ENCODE measurements around the gene XPO5. TPM values are rescaled to one million over a fixed set of nuclear protein-coding genes. Genes with fewer than 3 reads are reported as not detected.
"Not testable (repeated sequence)": the region's sequence is repeated elsewhere in the genome, so short reads cannot be mapped to it uniquely, and the experiment has no call there.

XPO5 gene
- total RNA-seq, 1 experiment from 2014 or later: 70.9 TPM

- no peak overlapping the region for H3K4me3 ChIP-seq (ENCODE audit: insufficient read depth, low read depth, low read length)
- H3K36me3 ChIP-seq (replicated peaks; ENCODE audit: control insufficient read depth, insufficient read depth, low read length): peaks cover 3% of the 10 kb centered on the region
- peak; percentile 79 for DNase-seq
- no peaks in the 10 kb centered on the region for H3K27me3 ChIP-seq (ENCODE audit: control insufficient read depth, insufficient read depth, low read length)
Measured at GRCh38 chr6:43608310-43608763, 32.5 kb upstream of the XPO5 start.

GRCh38 chr6:43606019-43606418 is 30.2 kb upstream of the XPO5 start:
- H3K36me3 ChIP-seq (replicated peaks; ENCODE audit: control insufficient read depth, insufficient read depth, low read length): peaks cover 2% of the 10 kb centered on the region
- no peak for DNase-seq
- no peaks in the 10 kb centered on the region for H3K27me3 ChIP-seq (ENCODE audit: control insufficient read depth, insufficient read depth, low read length)
- no peak overlapping the region for H3K4me3 ChIP-seq (ENCODE audit: insufficient read depth, low read depth, low read length)

DNA sequence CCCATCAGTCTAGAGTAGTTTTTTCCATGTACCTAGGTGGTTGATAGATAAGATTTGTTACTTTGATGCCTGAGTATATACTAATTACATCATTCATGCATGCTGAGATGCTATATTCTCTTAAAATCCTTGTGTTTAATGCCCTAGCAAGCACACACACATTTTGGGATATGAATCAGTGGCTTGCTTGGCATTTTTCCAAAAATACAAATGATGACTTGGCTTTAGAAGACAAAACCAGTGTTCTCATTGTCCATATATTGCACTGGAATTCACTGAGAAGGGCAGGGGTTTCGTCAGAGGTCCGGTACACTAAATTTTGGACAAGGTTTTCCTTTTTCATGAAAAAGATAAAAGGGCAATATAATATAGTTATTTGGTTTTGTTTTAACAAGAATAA is 28.3 kb upstream of the XPO5 start:
- Histone ChIP-seq H3K4me3 (ENCODE audit: insufficient read depth, low read depth, low read length) (no peak overlapping the region), H3K36me3 (replicated peaks; ENCODE audit: control insufficient read depth, insufficient read depth, low read length) (no peaks in the 10 kb centered on the region; the same call in 1 of the 2 replicates), H3K27me3 (ENCODE audit: control insufficient read depth, insufficient read depth, low read length) (no peaks in the 10 kb centered on the region)
- no peak for DNase-seq

DNA sequence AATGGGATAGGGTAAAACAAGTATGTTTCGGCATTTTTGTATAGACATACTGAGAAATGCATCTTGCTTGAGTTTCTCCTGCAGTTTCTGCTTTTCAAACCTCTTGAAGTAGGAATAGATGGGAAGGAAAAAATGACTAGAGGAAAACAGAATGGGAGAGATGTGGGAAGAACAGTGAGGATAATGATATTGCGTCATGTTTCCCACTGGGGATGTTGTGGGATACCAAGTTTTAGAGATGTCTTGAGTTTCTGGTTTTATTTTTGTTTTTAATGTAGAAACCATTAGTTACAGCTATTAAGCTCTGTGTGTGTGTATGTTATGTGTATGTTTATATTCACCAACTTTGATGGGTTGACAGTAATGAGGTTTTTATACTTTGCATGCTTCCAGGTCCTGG is 24.8 kb upstream of the XPO5 start:
- H3K4me3 ChIP-seq (ENCODE audit: insufficient read depth, low read depth, low read length): no peak overlapping the region
- no peaks in the 10 kb centered on the region for H3K27me3 ChIP-seq (ENCODE audit: control insufficient read depth, insufficient read depth, low read length)
- no peaks in the 10 kb centered on the region; the same call in none of the 2 replicates for H3K36me3 ChIP-seq (replicated peaks; ENCODE audit: control insufficient read depth, insufficient read depth, low read length)
- no peak for DNase-seq

- Histone ChIP-seq H3K27me3 (ENCODE audit: control insufficient read depth, insufficient read depth, low read length) (no peaks in the 10 kb centered on the region), H3K4me3 (ENCODE audit: insufficient read depth, low read depth, low read length) (no peak overlapping the region), H3K36me3 (replicated peaks; ENCODE audit: control insufficient read depth, insufficient read depth, low read length) (no peaks in the 10 kb centered on the region; the same call in 1 of the 2 replicates)
- no peak for DNase-seq
Measured at GRCh38 chr6:43593938-43594337, 18.1 kb upstream of the XPO5 start.

GRCh38 chr6:43589564-43589963 is 13.7 kb upstream of the XPO5 start:
- H3K4me3 ChIP-seq (ENCODE audit: insufficient read depth, low read depth, low read length); H3K36me3 ChIP-seq (replicated peaks; ENCODE audit: control insufficient read depth, insufficient read depth, low read length); DNase-seq; H3K27me3 ChIP-seq (ENCODE audit: control insufficient read depth, insufficient read depth, low read length): not testable (repeated sequence)

DNA sequence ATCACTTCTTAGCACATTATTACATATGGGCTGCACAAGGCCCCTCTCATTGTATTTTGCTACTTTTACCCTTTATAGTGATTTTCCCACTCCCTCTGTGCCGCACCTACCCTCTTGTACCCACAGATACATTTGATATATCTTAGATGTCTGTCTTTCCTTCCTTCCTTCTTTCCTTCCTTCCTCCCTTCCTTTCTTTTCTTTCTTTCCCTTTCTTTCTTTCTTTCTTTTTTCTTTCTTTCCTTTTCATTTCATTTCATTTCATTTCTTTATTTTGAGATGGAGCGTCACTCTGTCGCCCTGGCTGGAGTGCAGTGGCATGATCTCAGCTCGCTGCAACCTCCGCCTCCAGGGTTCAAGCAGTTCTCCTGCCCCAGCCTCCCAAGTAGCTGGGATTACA is 12.4 kb upstream of the XPO5 start:
- peaks cover 8% of the 10 kb centered on the region for H3K36me3 ChIP-seq (replicated peaks; ENCODE audit: control insufficient read depth, insufficient read depth, low read length)
- no peaks in the 10 kb centered on the region for H3K27me3 ChIP-seq (ENCODE audit: control insufficient read depth, insufficient read depth, low read length)
- H3K4me3 ChIP-seq (ENCODE audit: insufficient read depth, low read depth, low read length): no peak overlapping the region
- no peak for DNase-seq

DNA sequence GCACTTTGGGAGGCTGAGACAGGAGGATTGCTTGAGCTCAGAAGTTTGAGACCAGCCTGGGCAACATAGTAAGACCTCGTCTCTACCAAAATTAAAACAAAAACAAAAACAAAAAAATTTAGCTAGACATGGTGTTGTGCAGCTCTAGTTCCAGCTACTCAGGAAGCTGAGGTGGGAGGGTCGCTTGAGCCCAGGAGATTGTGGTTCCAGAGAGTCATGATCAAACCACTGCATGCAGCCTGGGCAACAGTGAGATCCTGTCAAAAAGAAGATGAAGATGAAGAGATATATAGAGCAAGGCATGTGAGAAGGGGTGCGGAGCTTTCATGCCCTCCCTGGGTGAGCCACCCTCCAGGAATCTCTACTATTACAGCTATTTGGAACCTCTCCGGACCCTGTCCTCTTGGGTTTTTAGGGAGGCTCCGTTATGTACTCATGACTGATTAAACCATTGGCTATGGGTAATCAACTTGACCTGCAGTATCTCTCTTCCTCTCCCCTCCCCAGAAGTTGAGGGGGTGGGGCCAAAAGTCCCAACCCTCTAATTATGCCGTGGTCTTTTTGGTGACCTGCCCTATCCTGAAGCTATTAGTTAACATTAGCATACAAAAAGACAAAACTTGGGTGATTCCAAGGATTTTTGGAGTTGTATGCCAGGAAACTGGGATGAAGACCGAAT is 9.2 kb upstream of the XPO5 start:
- DNase-seq: no peak
- peaks cover 9% of the 10 kb centered on the region for H3K36me3 ChIP-seq (replicated peaks; ENCODE audit: control insufficient read depth, insufficient read depth, low read length)
- H3K27me3 ChIP-seq (ENCODE audit: control insufficient read depth, insufficient read depth, low read length): no peaks in the 10 kb centered on the region
- H3K4me3 ChIP-seq (ENCODE audit: insufficient read depth, low read depth, low read length): no peak overlapping the region

DNA sequence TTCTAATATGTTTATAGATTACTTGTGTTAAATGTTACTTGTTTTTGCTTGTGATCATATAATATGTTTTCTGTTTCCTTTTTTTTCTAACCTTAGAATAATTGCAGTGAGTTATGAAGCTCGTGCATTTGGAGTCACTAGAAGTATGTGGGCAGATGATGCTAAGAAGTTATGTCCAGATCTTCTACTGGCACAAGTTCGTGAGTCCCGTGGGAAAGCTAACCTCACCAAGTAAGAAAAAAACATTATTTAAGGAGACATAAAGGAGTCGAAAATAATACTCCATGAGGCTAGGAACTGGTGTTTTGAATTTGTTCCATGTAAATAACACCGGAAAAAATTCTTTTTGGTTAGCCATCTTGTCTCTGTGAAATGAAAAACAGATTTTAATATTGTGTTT is 7.1 kb upstream of the XPO5 start:
- no peaks in the 10 kb centered on the region for H3K27me3 ChIP-seq (ENCODE audit: control insufficient read depth, insufficient read depth, low read length)
- H3K36me3 ChIP-seq (replicated peaks; ENCODE audit: control insufficient read depth, insufficient read depth, low read length): peaks cover 9% of the 10 kb centered on the region
- no peak overlapping the region for H3K4me3 ChIP-seq (ENCODE audit: insufficient read depth, low read depth, low read length)
- no peak for DNase-seq

- Histone ChIP-seq H3K27me3 (ENCODE audit: control insufficient read depth, insufficient read depth, low read length) (no peaks in the 10 kb centered on the region), H3K36me3 (replicated peaks; ENCODE audit: control insufficient read depth, insufficient read depth, low read length) (peaks cover 3% of the 10 kb centered on the region; the same call in 1 of the 2 replicates), H3K4me3 (ENCODE audit: insufficient read depth, low read depth, low read length) (no peak overlapping the region)
- no peak for DNase-seq
Measured at GRCh38 chr6:43579171-43579570, 3.3 kb upstream of the XPO5 start.

DNA sequence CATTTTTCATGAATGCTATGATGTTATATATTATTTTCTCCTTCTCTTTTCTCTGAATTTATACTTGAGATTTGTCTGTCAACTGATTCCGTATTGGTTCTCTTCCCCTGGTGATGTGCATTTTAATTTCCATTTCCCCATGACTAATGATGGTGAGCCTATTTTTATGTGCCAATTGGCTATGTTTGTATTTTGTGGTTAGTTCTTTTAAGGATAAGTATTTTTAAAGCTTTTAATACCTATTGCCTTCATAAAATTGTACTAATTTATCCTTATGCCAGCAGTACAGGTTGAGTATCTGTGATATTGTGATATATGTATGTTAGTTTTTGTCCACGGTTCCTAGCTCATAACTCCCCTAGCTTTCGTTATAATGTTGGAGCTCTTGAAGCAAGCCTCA is 2.9 kb upstream of the XPO5 start:
- Histone ChIP-seq H3K27me3 (ENCODE audit: control insufficient read depth, insufficient read depth, low read length) (no peaks in the 10 kb centered on the region), H3K4me3 (ENCODE audit: insufficient read depth, low read depth, low read length) (no peak overlapping the region), H3K36me3 (replicated peaks; ENCODE audit: control insufficient read depth, insufficient read depth, low read length) (peaks cover 3% of the 10 kb centered on the region; the same call in 1 of the 2 replicates)
- DNase-seq: no peak

DNA sequence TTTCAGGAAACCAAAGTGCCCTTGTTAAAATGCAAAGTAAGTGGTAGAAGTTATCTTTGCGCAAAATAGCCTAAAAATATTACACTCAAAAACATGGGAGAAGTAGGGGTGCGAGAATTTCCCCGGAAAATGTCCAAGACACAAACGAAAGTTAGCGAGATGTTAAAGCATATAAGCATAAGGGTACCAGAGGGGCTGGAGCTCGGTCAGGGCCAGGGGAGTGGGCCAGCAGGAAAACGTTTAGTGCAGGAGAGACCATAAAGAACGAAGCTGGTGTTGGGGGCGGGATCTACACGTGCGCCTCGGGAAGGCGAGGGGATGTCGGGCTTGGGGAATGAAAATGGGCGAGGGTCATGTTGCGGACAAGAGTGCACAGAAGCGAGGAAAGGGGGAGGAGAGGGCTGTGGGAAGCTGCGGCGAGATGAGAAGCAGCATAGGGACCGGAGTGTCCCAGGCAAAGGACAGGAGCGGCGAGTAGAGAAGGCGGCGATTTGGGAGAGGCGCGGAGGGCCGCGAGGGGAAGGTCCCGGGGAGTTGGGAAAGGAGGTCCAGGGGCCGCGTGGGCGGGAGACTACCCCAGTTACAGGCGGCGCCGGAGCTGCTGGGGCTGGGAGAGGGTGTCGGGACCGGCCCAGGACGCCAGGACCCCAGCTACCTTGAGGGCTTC is 600 bp downstream of the XPO5 start:
- Histone ChIP-seq H3K4me3 (ENCODE audit: insufficient read depth, low read depth, low read length) (peak overlapping the region; percentile 99), H3K27me3 (ENCODE audit: control insufficient read depth, insufficient read depth, low read length) (no peaks in the 10 kb centered on the region), H3K36me3 (replicated peaks; ENCODE audit: control insufficient read depth, insufficient read depth, low read length) (peaks cover 25% of the 10 kb centered on the region)
- peak; percentile 75 for DNase-seq

DNA sequence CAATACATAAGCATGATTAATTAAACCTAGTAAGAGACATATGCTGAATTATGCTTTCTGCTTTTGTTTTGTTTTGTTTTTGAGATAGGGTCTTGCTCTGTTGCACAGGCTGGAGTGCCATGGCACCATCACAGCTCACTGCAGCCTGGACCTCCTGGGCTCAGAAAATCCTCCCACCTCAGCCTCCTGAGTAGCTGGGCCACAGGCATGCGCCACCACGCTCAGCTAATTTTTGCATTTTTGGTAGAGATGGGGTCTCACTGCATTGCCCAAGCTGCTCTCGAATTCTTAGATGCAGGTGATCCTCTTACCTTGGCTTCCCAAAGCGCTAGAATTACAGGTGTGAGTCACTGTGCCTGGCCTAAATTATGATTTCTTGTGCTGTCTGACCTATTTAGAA is 3.8 kb downstream of the XPO5 start:
- no peaks in the 10 kb centered on the region for H3K27me3 ChIP-seq (ENCODE audit: control insufficient read depth, insufficient read depth, low read length)
- no peak for DNase-seq
- peaks cover 39% of the 10 kb centered on the region for H3K36me3 ChIP-seq (replicated peaks; ENCODE audit: control insufficient read depth, insufficient read depth, low read length)
- H3K4me3 ChIP-seq (ENCODE audit: insufficient read depth, low read depth, low read length): no peak overlapping the region

DNA sequence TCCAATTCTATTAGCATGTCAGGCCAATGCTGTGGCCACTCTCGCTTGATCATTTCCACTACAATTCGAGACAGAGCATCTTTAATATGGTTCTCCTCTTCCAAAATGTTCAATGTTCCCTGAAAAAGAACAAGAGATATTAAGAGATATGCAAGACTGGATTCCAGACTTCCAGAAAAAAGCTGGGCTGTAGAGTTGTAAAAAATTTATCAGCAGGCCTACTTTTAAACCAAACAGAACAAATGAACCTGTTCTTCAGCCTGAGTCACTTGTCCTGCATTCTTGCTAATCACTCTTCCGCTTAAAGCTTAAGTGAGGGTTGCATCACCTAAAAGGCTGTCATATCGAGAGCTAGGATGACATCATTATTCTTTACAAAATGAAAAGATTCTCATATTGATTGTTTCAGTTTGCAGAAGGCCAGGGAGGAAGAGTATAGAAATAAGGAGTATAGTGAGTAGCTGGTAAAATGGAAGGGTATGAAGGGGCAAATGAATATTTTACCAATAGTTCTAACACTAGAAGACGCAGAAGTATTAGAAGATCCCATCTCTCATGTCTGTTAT is 4.9 kb downstream of the XPO5 start:
- no peaks in the 10 kb centered on the region for H3K27me3 ChIP-seq (ENCODE audit: control insufficient read depth, insufficient read depth, low read length)
- no peak for DNase-seq
- no peak overlapping the region for H3K4me3 ChIP-seq (ENCODE audit: insufficient read depth, low read depth, low read length)
- H3K36me3 ChIP-seq (replicated peaks; ENCODE audit: control insufficient read depth, insufficient read depth, low read length): peaks cover 42% of the 10 kb centered on the region

DNA sequence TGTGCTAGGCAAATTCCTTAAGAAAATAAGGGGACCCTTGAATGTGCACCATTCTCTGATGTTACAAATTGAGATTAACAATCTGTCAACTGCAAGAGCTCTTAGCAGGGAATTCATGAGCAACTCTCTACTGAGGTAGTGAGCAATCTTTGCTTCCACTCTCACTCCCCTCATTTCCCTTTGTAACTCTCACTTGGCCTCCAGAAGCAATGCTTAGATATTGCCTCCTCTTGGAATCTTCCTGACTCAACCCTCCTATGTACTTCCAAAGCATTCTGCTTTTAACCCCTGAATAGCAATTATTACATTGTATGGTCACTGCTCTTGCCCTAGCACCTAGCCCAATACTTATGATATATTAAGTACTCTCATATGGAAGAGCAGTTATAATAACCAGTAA is 16.5 kb downstream of the XPO5 start:
- no peak overlapping the region for H3K4me3 ChIP-seq (ENCODE audit: insufficient read depth, low read depth, low read length)
- H3K36me3 ChIP-seq (replicated peaks; ENCODE audit: control insufficient read depth, insufficient read depth, low read length): peaks cover 51% of the 10 kb centered on the region
- DNase-seq: no peak
- H3K27me3 ChIP-seq (ENCODE audit: control insufficient read depth, insufficient read depth, low read length): no peaks in the 10 kb centered on the region

Measured in H7 (cell line).